Astrocyte (in vitro differentiated cells and primary cell): Measurements from ENCODE around the gene SHC1. TPM values are rescaled to one million over a fixed set of nuclear protein-coding genes. Genes with fewer than 3 reads are reported as not detected.

Experiments used
- DNase-seq: peaks from one replicate; pipeline ENCODE4 v3.0.0-alpha.2; 2010; ENCODE audit warnings: low read depth
- FAIRE-seq: peaks from 2 replicates; lab custom pipeline; 2011; peaks lifted over from hg19 to GRCh38; lab: Jason Lieb, UNC
- H2AFZ ChIP-seq: 2 replicates; pipeline ENCODE4 v1.6.0; 2012; ENCODE audit warnings: low read depth, low read length, inconsistent platforms
- H3K27ac ChIP-seq: 2 replicates; pipeline ENCODE4 v1.5.1; 2011; ENCODE audit warnings: low read depth, low read length, inconsistent platforms
- H3K27me3 ChIP-seq: 2 replicates; pipeline ENCODE4 v1.6.0; 2011; ENCODE audit warnings: low read length, inconsistent platforms; ENCODE audit not compliant: insufficient read depth
- H3K36me3 ChIP-seq: 2 replicates; pipeline ENCODE4 v1.5.1; 2011; ENCODE audit warnings: low read length, inconsistent platforms; ENCODE audit not compliant: insufficient read depth
- H3K4me1 ChIP-seq: 2 replicates; pipeline ENCODE4 v1.5.1; 2011; ENCODE audit warnings: low read length, inconsistent platforms; ENCODE audit not compliant: insufficient read depth
- H3K4me2 ChIP-seq: 2 replicates; pipeline ENCODE4 v1.6.0; 2012; ENCODE audit warnings: low read length, inconsistent platforms
- H3K4me3 ChIP-seq: 2 replicates; pipeline ENCODE4 v1.5.1; 2011; ENCODE audit warnings: low read depth, mild to moderate bottlenecking, low read length, inconsistent platforms; ENCODE audit not compliant: insufficient read depth
- H3K79me2 ChIP-seq: 2 replicates; pipeline ENCODE4 v1.6.0; 2012; ENCODE audit warnings: mild to moderate bottlenecking, low read length, inconsistent platforms; ENCODE audit not compliant: insufficient read depth
- H3K9ac ChIP-seq: 2 replicates; pipeline ENCODE4 v1.6.0; 2012; ENCODE audit warnings: mild to moderate bottlenecking, low read length, inconsistent platforms
- H3K9me3 ChIP-seq: 2 replicates; pipeline ENCODE4 v1.5.1; 2012; ENCODE audit warnings: low read depth, mild to moderate bottlenecking, low read length, inconsistent platforms; ENCODE audit not compliant: insufficient read depth
- H4K20me1 ChIP-seq: 2 replicates; pipeline ENCODE4 v1.6.0; 2012; ENCODE audit warnings: low read length, inconsistent platforms; ENCODE audit not compliant: insufficient read depth
- H3K27ac Mint-ChIP-seq: one replicate; pipeline ENCODE4 v1.8.0; 2021; ENCODE audit warnings: mild to moderate bottlenecking, mixed read lengths; ENCODE audit not compliant: unreplicated experiment
- H3K27me3 Mint-ChIP-seq: one replicate; pipeline ENCODE4 v1.8.0; 2021; ENCODE audit warnings: low read depth, mixed read lengths; ENCODE audit not compliant: unreplicated experiment
- H3K36me3 Mint-ChIP-seq: one replicate; pipeline ENCODE4 v1.8.0; 2021; ENCODE audit warnings: low read depth, mixed read lengths; ENCODE audit not compliant: unreplicated experiment
- H3K4me1 Mint-ChIP-seq: one replicate; pipeline ENCODE4 v1.8.0; 2021; ENCODE audit warnings: low read depth, mixed read lengths; ENCODE audit not compliant: unreplicated experiment
- H3K4me3 Mint-ChIP-seq: one replicate; pipeline ENCODE4 v1.8.0; 2021; ENCODE audit warnings: mild to moderate bottlenecking, moderate library complexity, mixed read lengths; ENCODE audit not compliant: unreplicated experiment
- H3K9me3 Mint-ChIP-seq: one replicate; pipeline ENCODE4 v1.8.0; 2021; ENCODE audit warnings: mild to moderate bottlenecking, mixed read lengths; ENCODE audit not compliant: unreplicated experiment
- CTCF ChIP-seq: IDR thresholded peaks from 2 replicates; pipeline ENCODE4 v1.5.1; 2011; ENCODE audit warnings: low read depth, mild to moderate bottlenecking, inconsistent platforms, low read length, moderate library complexity; ENCODE audit not compliant: insufficient read depth
- EZH2 ChIP-seq: IDR thresholded peaks from 2 replicates; pipeline ENCODE4 v1.6.1; 2012; ENCODE audit warnings: mild to moderate bottlenecking, low read length, inconsistent platforms; ENCODE audit not compliant: insufficient read depth
- total RNA-seq: library from RNA; stranded (reverse); gene quantifications from 2 replicates; pipeline ENCODE4 v1.2.1, GENCODE V29; 2021

Gene SHC1
- total RNA-seq, 1 donor from 2014 or later: 397 TPM

- H3K9ac ChIP-seq: no peak overlapping the region
- H4K20me1 ChIP-seq: no peaks in the 10 kb centered on the region
- DNase-seq: no peak
- H2AFZ ChIP-seq: no peak overlapping the region
- no peaks in the 10 kb centered on the region for H3K9me3 ChIP-seq
- H3K36me3 Mint-ChIP-seq: peaks cover 5% of the 10 kb centered on the region
- H3K27ac Mint-ChIP-seq: peak overlapping the region; percentile 27
- peaks cover 32% of the 10 kb centered on the region for H3K4me1 Mint-ChIP-seq
- H3K4me3 ChIP-seq: no peak overlapping the region
- no peak overlapping the region for H3K27ac ChIP-seq
- H3K27me3 ChIP-seq: no peaks in the 10 kb centered on the region
- H3K4me1 ChIP-seq: peaks cover 18% of the 10 kb centered on the region
- TF ChIP-seq EZH2: no peak
- TF ChIP-seq CTCF: no peak
- peaks cover 4% of the 10 kb centered on the region for H3K79me2 ChIP-seq
- H3K27me3 Mint-ChIP-seq: no peaks in the 10 kb centered on the region
- FAIRE-seq: no peak
- H3K4me3 Mint-ChIP-seq: peak overlapping the region; percentile 75
- no peak overlapping the region for H3K4me2 ChIP-seq
- H3K36me3 ChIP-seq: no peaks in the 10 kb centered on the region
- no peaks in the 10 kb centered on the region for H3K9me3 Mint-ChIP-seq
Measured at GRCh38 chr1:154938604-154939399, 31.7 kb downstream of the SHC1 start.

- Mint-ChIP-seq H3K36me3 (peaks cover 2% of the 10 kb centered on the region), H3K9me3 (no peaks in the 10 kb centered on the region), H3K27me3 (no peaks in the 10 kb centered on the region), H3K4me1 (peaks cover 28% of the 10 kb centered on the region), H3K4me3 (peak overlapping the region; percentile 98), H3K27ac (peak overlapping the region; percentile 99)
- H2AFZ ChIP-seq: peak overlapping the region; percentile 99
- peak overlapping the region; percentile 77 for H3K4me3 ChIP-seq
- H3K79me2 ChIP-seq: peaks cover 4% of the 10 kb centered on the region
- DNase-seq: no peak
- TF ChIP-seq CTCF (no peak), EZH2 (no peak)
- H3K27ac ChIP-seq: peak overlapping the region; percentile 100
- peak overlapping the region; percentile 89 for H3K4me2 ChIP-seq
- H3K4me1 ChIP-seq: peaks cover 18% of the 10 kb centered on the region
- no peaks in the 10 kb centered on the region for H3K27me3 ChIP-seq
- peak overlapping the region; percentile 97 for H3K9ac ChIP-seq
- H4K20me1 ChIP-seq: no peaks in the 10 kb centered on the region
- H3K9me3 ChIP-seq: no peaks in the 10 kb centered on the region
- FAIRE-seq: no peak
- no peaks in the 10 kb centered on the region for H3K36me3 ChIP-seq
Measured at GRCh38 chr1:154937988-154938386, 32.6 kb downstream of the SHC1 start.
